ENCODE data around the gene TOPAZ1.
A peak's percentile ranks its signal among the peaks of the same experiment; 100 is the strongest.
"Not testable (repeated sequence)": the region's sequence is repeated elsewhere in the genome, so short reads cannot be mapped to it uniquely, and the experiment has no call there.

Gene TOPAZ1

GRCh38 chr3:44339181-44340057 lies 97.7 kb downstream of the TOPAZ1 start:
- H3K9ac ChIP-seq: peak overlapping the region; percentile 81; the same call in 1 of the 2 replicates
- no peaks in the 10 kb centered on the region for H3K79me2 ChIP-seq (ENCODE audit: insufficient read depth, low read depth)
- peak overlapping the region; percentile 90 for H2AFZ ChIP-seq (ENCODE audit: low read depth)
- H3K27ac ChIP-seq: peak overlapping the region; percentile 66; the same call in 1 of the 2 replicates
- TF ChIP-seq CTCF (conservative IDR thresholded peaks at IDR 0.05; ENCODE audit: low read depth, low read length): no peak
- no peak overlapping the region for H3K4me3 ChIP-seq (IDR thresholded peaks at IDR 0.05; ENCODE audit: insufficient read depth, low read depth, low read length)
- H3K36me3 ChIP-seq (ENCODE audit: insufficient read depth): no peaks in the 10 kb centered on the region
- H3K27me3 ChIP-seq (ENCODE audit: insufficient read depth, low read depth): no peaks in the 10 kb centered on the region
- peaks cover 12% of the 10 kb centered on the region for H3K4me1 ChIP-seq (ENCODE audit: low read depth, poor library complexity, severe bottlenecking)
- peak overlapping the region; percentile 73 for H3K4me2 ChIP-seq
- H4K20me1 ChIP-seq (ENCODE audit: insufficient read depth): no peaks in the 10 kb centered on the region

- Histone ChIP-seq H3K9ac (no peak overlapping the region), H2AFZ (ENCODE audit: low read depth) (no peak overlapping the region), H3K36me3 (ENCODE audit: insufficient read depth) (no peaks in the 10 kb centered on the region), H3K79me2 (ENCODE audit: insufficient read depth, low read depth) (no peaks in the 10 kb centered on the region), H3K27ac (no peak overlapping the region), H3K4me2 (peak overlapping the region; percentile 73; the same call in 1 of the 2 replicates), H3K4me3 (IDR thresholded peaks at IDR 0.05; ENCODE audit: insufficient read depth, low read depth, low read length) (no peak overlapping the region), H3K4me1 (ENCODE audit: low read depth, poor library complexity, severe bottlenecking) (peaks cover 12% of the 10 kb centered on the region), H3K27me3 (ENCODE audit: insufficient read depth, low read depth) (no peaks in the 10 kb centered on the region), H4K20me1 (ENCODE audit: insufficient read depth) (no peaks in the 10 kb centered on the region)
- TF ChIP-seq CTCF (conservative IDR thresholded peaks at IDR 0.05; ENCODE audit: low read depth, low read length): no peak
Observed at GRCh38 chr3:44340058-44340395, 98.3 kb downstream of the TOPAZ1 start.

- Histone ChIP-seq H3K4me1 (ENCODE audit: low read depth, poor library complexity, severe bottlenecking) (peaks cover 10% of the 10 kb centered on the region), H3K79me2 (ENCODE audit: insufficient read depth, low read depth) (no peaks in the 10 kb centered on the region), H2AFZ (ENCODE audit: low read depth) (no peak overlapping the region), H4K20me1 (ENCODE audit: insufficient read depth) (no peaks in the 10 kb centered on the region), H3K27ac (no peak overlapping the region), H3K4me2 (no peak overlapping the region), H3K27me3 (ENCODE audit: insufficient read depth, low read depth) (no peaks in the 10 kb centered on the region), H3K9ac (no peak overlapping the region), H3K4me3 (IDR thresholded peaks at IDR 0.05; ENCODE audit: insufficient read depth, low read depth, low read length) (no peak overlapping the region), H3K36me3 (ENCODE audit: insufficient read depth) (no peaks in the 10 kb centered on the region)
- no peak for TF ChIP-seq CTCF (conservative IDR thresholded peaks at IDR 0.05; ENCODE audit: low read depth, low read length)
Observed at GRCh38 chr3:44342176-44342790, 100.6 kb downstream of the TOPAZ1 start.

GRCh38 chr3:44343421-44343820 lies 101.7 kb downstream of the TOPAZ1 start:
- H3K4me2 ChIP-seq: no peak overlapping the region
- TF ChIP-seq CTCF (conservative IDR thresholded peaks at IDR 0.05; ENCODE audit: low read depth, low read length): no peak

GRCh38 chr3:44346590-44346989 lies 104.9 kb downstream of the TOPAZ1 start:
- not testable (repeated sequence) for H3K4me2 ChIP-seq; H3K36me3 ChIP-seq (ENCODE audit: insufficient read depth); H3K79me2 ChIP-seq (ENCODE audit: insufficient read depth, low read depth); H2AFZ ChIP-seq (ENCODE audit: low read depth); H3K27ac ChIP-seq; H3K9ac ChIP-seq; H3K4me1 ChIP-seq (ENCODE audit: low read depth, poor library complexity, severe bottlenecking); H3K4me3 ChIP-seq (IDR thresholded peaks at IDR 0.05; ENCODE audit: insufficient read depth, low read depth, low read length); H4K20me1 ChIP-seq (ENCODE audit: insufficient read depth); H3K27me3 ChIP-seq (ENCODE audit: insufficient read depth, low read depth)

More at GRCh38 chr3:44343421-44343820, 101.7 kb downstream of the TOPAZ1 start:
- no peak overlapping the region for H3K27ac ChIP-seq
- H2AFZ ChIP-seq (ENCODE audit: low read depth): no peak overlapping the region
- H3K4me1 ChIP-seq (ENCODE audit: low read depth, poor library complexity, severe bottlenecking): peaks cover 6% of the 10 kb centered on the region
- no peaks in the 10 kb centered on the region for H3K79me2 ChIP-seq (ENCODE audit: insufficient read depth, low read depth)
- H3K9ac ChIP-seq: no peak overlapping the region
- H3K4me3 ChIP-seq (IDR thresholded peaks at IDR 0.05; ENCODE audit: insufficient read depth, low read depth, low read length): no peak overlapping the region
- no peaks in the 10 kb centered on the region for H4K20me1 ChIP-seq (ENCODE audit: insufficient read depth)
- H3K36me3 ChIP-seq (ENCODE audit: insufficient read depth): no peaks in the 10 kb centered on the region
- H3K27me3 ChIP-seq (ENCODE audit: insufficient read depth, low read depth): no peaks in the 10 kb centered on the region
